Mesenchymal stem cell (in vitro differentiated cells and primary cell): ENCODE measurements around the gene CDH19.

Source experiments
- DNase-seq: peaks from one replicate; pipeline ENCODE4 v3.0.0-alpha.2; 2013
- H2AFZ ChIP-seq: one replicate; pipeline ENCODE4 v1.6.1; 2013; ENCODE audit warnings: low read depth, mild to moderate bottlenecking, control low read depth, inconsistent platforms, low read length, moderate library complexity
- H2AK5ac ChIP-seq: 2 replicates; pipeline ENCODE4 v1.6.1; 2013; ENCODE audit warnings: low read length, moderate library complexity, mild to moderate bottlenecking, inconsistent platforms; ENCODE audit not compliant: severe bottlenecking
- H2BK120ac ChIP-seq: one replicate; pipeline ENCODE4 v1.6.1; 2013; ENCODE audit warnings: low read depth, mild to moderate bottlenecking, inconsistent platforms, low read length, moderate library complexity
- H2BK12ac ChIP-seq, 2 experiments: one replicate each; pipeline ENCODE4 v1.6.1; 2013; ENCODE audit warnings: inconsistent platforms in 2 of 2, low read length in 2 of 2, mild to moderate bottlenecking in 2 of 2, moderate library complexity in 2 of 2, control low read depth in 1 of 2
- H2BK15ac ChIP-seq: one replicate; pipeline ENCODE4 v1.6.1; 2013; ENCODE audit warnings: mild to moderate bottlenecking, low read depth, inconsistent platforms; ENCODE audit not compliant: poor library complexity, severe bottlenecking
- H2BK5ac ChIP-seq: 2 replicates; pipeline ENCODE4 v1.6.1; 2013; ENCODE audit warnings: low read depth, mild to moderate bottlenecking, low read length, control low read depth, inconsistent platforms; ENCODE audit not compliant: poor library complexity, severe bottlenecking
- H3K14ac ChIP-seq, 2 experiments: one replicate each; pipeline ENCODE4 v1.6.1; 2013; ENCODE audit warnings: inconsistent platforms in 2 of 2, low read length in 2 of 2, control low read depth in 1 of 2, mild to moderate bottlenecking in 1 of 2, moderate library complexity in 1 of 2
- H3K18ac ChIP-seq, 2 experiments: one replicate each; pipeline ENCODE4 v1.6.1; 2013; ENCODE audit warnings: inconsistent platforms in 2 of 2, low read length in 2 of 2, control low read depth in 1 of 2, low read depth in 1 of 2, mild to moderate bottlenecking in 1 of 2
- H3K23ac ChIP-seq, 2 experiments: one replicate each; pipeline ENCODE4 v1.6.1; 2013; ENCODE audit warnings: inconsistent platforms in 2 of 2, low read length in 2 of 2, mild to moderate bottlenecking in 2 of 2, moderate library complexity in 2 of 2, control low read depth in 1 of 2
- H3K27ac ChIP-seq: 2 replicates; pipeline ENCODE4 v1.5.1; 2013; ENCODE audit warnings: mild to moderate bottlenecking, moderate library complexity, low read length, control low read depth, inconsistent platforms; ENCODE audit not compliant: poor library complexity, severe bottlenecking
- H3K27me3 ChIP-seq, 2 experiments: 2 replicates each; pipeline versions ENCODE4 v1.6.1 to v1.7.0; 2013; ENCODE audit warnings: low read length in 2 of 2, mild to moderate bottlenecking in 2 of 2, moderate library complexity in 2 of 2, control low read depth in 1 of 2, inconsistent platforms in 1 of 2; ENCODE audit not compliant: control insufficient read depth in 1 of 2, insufficient read depth in 1 of 2
- H3K36me3 ChIP-seq, 2 experiments: 2 replicates each; pipeline versions ENCODE4 v1.6.1 to v1.7.0; 2013; ENCODE audit warnings: low read length in 2 of 2, control low read depth in 1 of 2, inconsistent platforms in 1 of 2, low read depth in 1 of 2, mild to moderate bottlenecking in 1 of 2; ENCODE audit not compliant: insufficient read depth in 2 of 2, control insufficient read depth in 1 of 2
- H3K4ac ChIP-seq, 2 experiments: one replicate each; pipeline ENCODE4 v1.6.1; 2013; ENCODE audit warnings: inconsistent platforms in 2 of 2, low read length in 2 of 2, mild to moderate bottlenecking in 2 of 2, moderate library complexity in 2 of 2, control low read depth in 1 of 2, low read depth in 1 of 2
- H3K4me1 ChIP-seq: 2 replicates; pipeline ENCODE4 v1.6.1; 2013; ENCODE audit warnings: low read depth, low read length, control low read depth; ENCODE audit not compliant: control insufficient read depth, insufficient read depth
- H3K4me2 ChIP-seq: 2 replicates; pipeline ENCODE4 v1.6.1; 2013; ENCODE audit warnings: low read length, mild to moderate bottlenecking, inconsistent platforms; ENCODE audit not compliant: poor library complexity, severe bottlenecking
- H3K4me3 ChIP-seq, 2 experiments: 2 replicates each; pipeline versions ENCODE4 v1.5.1 to v1.7.0; 2013; ENCODE audit warnings: low read length in 2 of 2, mild to moderate bottlenecking in 2 of 2, control low read depth in 1 of 2, low read depth in 1 of 2; ENCODE audit not compliant: insufficient read depth in 1 of 2
- H3K79me1 ChIP-seq: replicated peaks from 2 replicates; pipeline ENCODE4 v1.6.1; 2013; ENCODE audit warnings: mild to moderate bottlenecking, control low read depth, low read length, inconsistent platforms; ENCODE audit not compliant: poor library complexity, severe bottlenecking
- H3K9ac ChIP-seq: 2 replicates; pipeline ENCODE4 v1.7.0; 2013; ENCODE audit warnings: mild to moderate bottlenecking, low read length, moderate library complexity
- H3K9me3 ChIP-seq: 2 replicates; pipeline ENCODE4 v1.7.0; 2013; ENCODE audit warnings: mild to moderate bottlenecking, low read length; ENCODE audit not compliant: control insufficient read depth
- H4K8ac ChIP-seq: one replicate; pipeline ENCODE4 v1.6.1; 2013; ENCODE audit warnings: inconsistent platforms, mild to moderate bottlenecking, low read length, moderate library complexity
- H4K91ac ChIP-seq: one replicate; pipeline ENCODE4 v1.6.1; 2013; ENCODE audit warnings: mild to moderate bottlenecking, low read length, inconsistent platforms
- WGBS: methylation state at CpG from one replicate; pipeline ENCODE4 v1.1.7; 2013; ENCODE audit warnings: mixed read lengths; 5-methylcytosine and 5-hydroxymethylcytosine counted together

Gene CDH19

GRCh38 chr18:66553824-66554223 lies 50.1 kb downstream of the CDH19 start:
- Histone ChIP-seq H3K4me3 (no peak overlapping the region), H3K23ac (no peak overlapping the region), H3K79me1 (no peaks in the 10 kb centered on the region), H3K27me3 (no peaks in the 10 kb centered on the region), H3K9me3 (no peaks in the 10 kb centered on the region), H3K18ac (no peak overlapping the region), H3K27ac (no peak overlapping the region), H3K9ac (no peak overlapping the region), H3K4me1 (no peaks in the 10 kb centered on the region), H4K91ac (no peak overlapping the region), H2BK15ac (no peak overlapping the region), H3K4ac (no peak overlapping the region), H2BK5ac (no peak overlapping the region), H3K14ac (no peak overlapping the region), H3K36me3 (no peaks in the 10 kb centered on the region), H2BK12ac (no peak overlapping the region), H2BK120ac (no peak overlapping the region), H2AFZ (no peak overlapping the region), H4K8ac (no peak overlapping the region), H3K4me2 (no peak overlapping the region), H2AK5ac (no peak overlapping the region)
- no CpG with 5 or more reads among the region's 1 CpG for WGBS
- DNase-seq: peak; percentile 30

GRCh38 chr18:66550366-66550765 lies 53.5 kb downstream of the CDH19 start:
- H3K27ac ChIP-seq: no peak overlapping the region
- H3K4me1 ChIP-seq: no peaks in the 10 kb centered on the region
- H3K4ac ChIP-seq: no peak overlapping the region
- no peak overlapping the region for H3K18ac ChIP-seq
- no peaks in the 10 kb centered on the region for H3K36me3 ChIP-seq
- no peaks in the 10 kb centered on the region for H3K9me3 ChIP-seq
- H4K91ac ChIP-seq: no peak overlapping the region
- H3K79me1 ChIP-seq: no peaks in the 10 kb centered on the region
- H3K14ac ChIP-seq: no peak overlapping the region
- no peak overlapping the region for H3K23ac ChIP-seq
- no peak overlapping the region for H2BK12ac ChIP-seq
- H2AFZ ChIP-seq: no peak overlapping the region
- H3K4me3 ChIP-seq: no peak overlapping the region
- H2AK5ac ChIP-seq: no peak overlapping the region
- WGBS: 86% methylated on average over 3 of the region's 3 CpGs
- no peak overlapping the region for H3K9ac ChIP-seq
- no peak overlapping the region for H4K8ac ChIP-seq
- H3K4me2 ChIP-seq: no peak overlapping the region
- DNase-seq: no peak
- no peak overlapping the region for H2BK15ac ChIP-seq
- no peak overlapping the region for H2BK5ac ChIP-seq
- H2BK120ac ChIP-seq: no peak overlapping the region
- H3K27me3 ChIP-seq: no peaks in the 10 kb centered on the region

- no peak for DNase-seq
- WGBS: 66% methylated on average over 2 of the region's 3 CpGs
- Histone ChIP-seq H3K4me2 (no peak overlapping the region), H2BK12ac (no peak overlapping the region), H3K4me3 (no peak overlapping the region), H3K27me3 (no peaks in the 10 kb centered on the region), H3K79me1 (no peaks in the 10 kb centered on the region), H2AFZ (no peak overlapping the region), H3K27ac (no peak overlapping the region), H2BK15ac (no peak overlapping the region), H2BK5ac (no peak overlapping the region), H3K4me1 (no peaks in the 10 kb centered on the region), H3K23ac (no peak overlapping the region), H3K9ac (no peak overlapping the region), H3K9me3 (no peaks in the 10 kb centered on the region), H3K36me3 (no peaks in the 10 kb centered on the region), H3K4ac (no peak overlapping the region), H4K91ac (no peak overlapping the region), H3K14ac (no peak overlapping the region), H2BK120ac (no peak overlapping the region), H3K18ac (no peak overlapping the region), H2AK5ac (no peak overlapping the region), H4K8ac (no peak overlapping the region)
Observed at GRCh38 chr18:66548747-66549146, 55.1 kb downstream of the CDH19 start.

- Histone ChIP-seq H3K14ac (no peak overlapping the region), H3K79me1 (no peaks in the 10 kb centered on the region), H3K4me2 (no peak overlapping the region), H2AFZ (no peak overlapping the region), H2BK5ac (no peak overlapping the region), H2BK120ac (no peak overlapping the region), H3K27ac (no peak overlapping the region), H3K27me3 (no peaks in the 10 kb centered on the region), H4K8ac (no peak overlapping the region), H3K4me3 (no peak overlapping the region), H3K9me3 (no peaks in the 10 kb centered on the region), H3K4ac (no peak overlapping the region), H3K4me1 (no peaks in the 10 kb centered on the region), H3K36me3 (no peaks in the 10 kb centered on the region), H2BK15ac (no peak overlapping the region), H4K91ac (no peak overlapping the region), H2AK5ac (no peak overlapping the region), H2BK12ac (no peak overlapping the region), H3K23ac (no peak overlapping the region), H3K9ac (no peak overlapping the region), H3K18ac (no peak overlapping the region)
- WGBS: 85% methylated on average over 2 of the region's 4 CpGs
- no peak for DNase-seq
Observed at GRCh38 chr18:66534110-66534509, 69.8 kb downstream of the CDH19 start.
